Upper lobe of left lung (tissue), 6 donors: ENCODE measurements around the gene TBC1D9B. TPM values are rescaled to one million over a fixed set of nuclear protein-coding genes. Genes with fewer than 3 reads are reported as not detected.

Experiments
- ATAC-seq, 2 donors: fragments of 200-7000 bp; cut with Tn5 transposase; one replicate each; pipeline ENCODE4 v1.9.1; 2022; ENCODE audit warnings: mild to moderate bottlenecking in 2 of 2, moderate library complexity in 2 of 2; ENCODE audit not compliant: low FRiP score in 2 of 2
- DNase-seq, 2 donors: peaks; one replicate each; pipeline ENCODE4 v3.0.0-alpha.2; 2019 to 2020
- H3K27ac ChIP-seq, 4 donors: fragments of 200-600 bp; sonication (generic); one replicate each; pipeline ENCODE4 v1.5.1; 2016 to 2019
- H3K27me3 ChIP-seq, 4 donors: fragments of 200-600 bp; sonication (generic); one replicate each; pipeline ENCODE4 v1.5.1; 2017 to 2019
- H3K36me3 ChIP-seq, 4 donors: fragments of 200-600 bp; sonication (generic); one replicate each; pipeline ENCODE4 v1.5.1; 2016 to 2019
- H3K4me1 ChIP-seq, 4 donors: fragments of 200-600 bp; sonication (generic); one replicate each; pipeline ENCODE4 v1.5.1; 2018 to 2019
- H3K4me3 ChIP-seq, 4 donors: fragments of 200-600 bp; sonication (generic); one replicate each; pipeline ENCODE4 v1.5.1; 2017 to 2019; ENCODE audit warnings: mild to moderate bottlenecking in 2 of 4, moderate library complexity in 1 of 4
- H3K9me3 ChIP-seq, 4 donors: fragments of 200-600 bp; sonication (generic); one replicate each; pipeline ENCODE4 v1.5.1; 2018 to 2019
- EP300 ChIP-seq, 4 donors: sonication (generic); formaldehyde crosslinking; IDR thresholded peaks; one replicate each; pipeline ENCODE4 v1.5.1; 2017; ENCODE audit warnings: antibody characterized with exemption in 4 of 4, control low read depth in 2 of 4
- POLR2A ChIP-seq, 4 donors: fragments of 450-650 bp; IDR thresholded peaks; one replicate each; pipeline ENCODE4 v1.5.1; 2016 to 2017; ENCODE audit warnings: antibody characterized with exemption in 4 of 4, mild to moderate bottlenecking in 2 of 4
- POLR2AphosphoS5 ChIP-seq, 2 donors: sonication (generic); formaldehyde crosslinking; IDR thresholded peaks; one replicate each; pipeline ENCODE4 v1.5.1; 2017; ENCODE audit warnings: antibody characterized with exemption in 2 of 2
- WGBS, 2 donors: methylation state at CpG; one replicate each; pipeline ENCODE4 v1.1.5; 2017 to 2018; 5-methylcytosine and 5-hydroxymethylcytosine counted together
- total RNA-seq, 6 donors: library from RNA; depleted of rRNA in 4 of 6; stranded (reverse); fragments of >200 nt in 4 of 6; gene quantifications; one replicate each; pipeline versions ENCODE4 v1.1.0 to v1.2.1, GENCODE V29; 2016 to 2021
- TF ChIP-seq, protein P1 (sequence below), 6 experiments: fragments of 450-650 bp in 4 of 6; fragments of 200-600 bp in 2 of 6; sonication (generic) in 2 of 6; IDR thresholded peaks; one replicate each; pipeline ENCODE4 v1.5.1; 2016 to 2019; ENCODE audit warnings: antibody characterized with exemption in 6 of 6
- donor health status: DM: no; HTN: no; CAD: no; lungs with moderate emphysema.
- donor health status: DM: no; HTN: yes; CAD: no; lungs with severe emphysema.

Gene TBC1D9B
- total RNA-seq, 6 donors from 2014 or later: 66.4 to 228 (median 110) TPM

GRCh38 chr5:179902763-179903158 is 4.9 kb downstream of the TBC1D9B start:
- peaks cover 14 to 56% (median 44%) of the 10 kb centered on the region in 4 donors for H3K36me3 ChIP-seq

GRCh38 chr5:179901915-179902762 is 5.6 kb downstream of the TBC1D9B start:
- Histone ChIP-seq H3K4me1 (peaks cover 13 to 14% (median 13%) of the 10 kb centered on the region in 4 donors), H3K27ac (no peak overlapping the region), H3K36me3 (peaks cover 20 to 62% (median 50%) of the 10 kb centered on the region in 4 donors), H3K4me3 (no peak overlapping the region), H3K27me3 (no peaks in the 10 kb centered on the region), H3K9me3 (no peaks in the 10 kb centered on the region)
- ATAC-seq (no peak), DNase-seq (peak in 1 of 2 donors; percentile 46)
- TF ChIP-seq, protein P1, sequence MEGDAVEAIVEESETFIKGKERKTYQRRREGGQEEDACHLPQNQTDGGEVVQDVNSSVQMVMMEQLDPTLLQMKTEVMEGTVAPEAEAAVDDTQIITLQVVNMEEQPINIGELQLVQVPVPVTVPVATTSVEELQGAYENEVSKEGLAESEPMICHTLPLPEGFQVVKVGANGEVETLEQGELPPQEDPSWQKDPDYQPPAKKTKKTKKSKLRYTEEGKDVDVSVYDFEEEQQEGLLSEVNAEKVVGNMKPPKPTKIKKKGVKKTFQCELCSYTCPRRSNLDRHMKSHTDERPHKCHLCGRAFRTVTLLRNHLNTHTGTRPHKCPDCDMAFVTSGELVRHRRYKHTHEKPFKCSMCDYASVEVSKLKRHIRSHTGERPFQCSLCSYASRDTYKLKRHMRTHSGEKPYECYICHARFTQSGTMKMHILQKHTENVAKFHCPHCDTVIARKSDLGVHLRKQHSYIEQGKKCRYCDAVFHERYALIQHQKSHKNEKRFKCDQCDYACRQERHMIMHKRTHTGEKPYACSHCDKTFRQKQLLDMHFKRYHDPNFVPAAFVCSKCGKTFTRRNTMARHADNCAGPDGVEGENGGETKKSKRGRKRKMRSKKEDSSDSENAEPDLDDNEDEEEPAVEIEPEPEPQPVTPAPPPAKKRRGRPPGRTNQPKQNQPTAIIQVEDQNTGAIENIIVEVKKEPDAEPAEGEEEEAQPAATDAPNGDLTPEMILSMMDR (IDR thresholded peaks at IDR 0.05): no peak
- TF ChIP-seq POLR2A (IDR thresholded peaks at IDR 0.05) (no peak), POLR2AphosphoS5 (IDR thresholded peaks at IDR 0.05) (no peak), EP300 (IDR thresholded peaks at IDR 0.05) (no peak)
- 90 to 91% methylated on average over 9 to 15 of the region's 15 CpGs for WGBS, 2 donors

More at GRCh38 chr5:179902763-179903158, 4.9 kb downstream of the TBC1D9B start:
- Histone ChIP-seq H3K27me3 (no peaks in the 10 kb centered on the region), H3K4me3 (no peak overlapping the region), H3K4me1 (peaks cover 13 to 16% (median 13%) of the 10 kb centered on the region in 4 donors), H3K9me3 (no peaks in the 10 kb centered on the region), H3K27ac (no peak overlapping the region)
- DNase-seq (peak in 1 of 2 donors; percentile 49), ATAC-seq (no peak)
- 92 to 98% methylated on average over 6 to 7 of the region's 7 CpGs for WGBS, 2 donors
- TF ChIP-seq POLR2AphosphoS5 (IDR thresholded peaks at IDR 0.05): no peak
- TF ChIP-seq, protein P1 (IDR thresholded peaks at IDR 0.05): no peak
- no peak for TF ChIP-seq EP300 (IDR thresholded peaks at IDR 0.05)

DNA sequence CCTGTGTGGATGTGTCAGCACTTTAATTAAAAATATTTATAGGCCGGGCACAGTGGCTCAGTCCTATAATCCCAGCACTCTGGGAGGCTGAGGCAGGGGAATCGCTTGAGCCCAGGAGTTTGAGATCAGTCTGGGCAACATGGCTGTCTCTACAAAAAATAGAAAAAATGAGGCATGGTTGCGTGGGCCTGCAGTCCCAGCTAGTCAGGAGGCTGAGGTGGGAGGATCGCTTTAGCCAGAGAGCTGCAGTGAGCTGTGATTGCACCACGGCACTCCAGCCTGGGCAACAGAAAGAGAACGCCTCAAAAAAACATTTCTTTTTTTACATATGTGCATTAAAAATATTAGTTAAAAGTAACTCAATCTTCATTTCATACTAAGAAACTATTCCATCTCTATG is 6.2 kb downstream of the TBC1D9B start:
- DNase-seq (no peak), ATAC-seq (no peak)

GRCh38 chr5:179900711-179901110 is 7.0 kb downstream of the TBC1D9B start:
- Histone ChIP-seq H3K27ac (no peak overlapping the region), H3K27me3 (no peaks in the 10 kb centered on the region), H3K36me3 (peaks cover 20 to 76% (median 58%) of the 10 kb centered on the region in 4 donors), H3K4me3 (no peak overlapping the region), H3K4me1 (peaks cover 0 to under 1% (median 0%) of the 10 kb centered on the region in 4 donors), H3K9me3 (no peaks in the 10 kb centered on the region)
- TF ChIP-seq, protein P1 (IDR thresholded peaks at IDR 0.05): no peak
- TF ChIP-seq POLR2A (IDR thresholded peaks at IDR 0.05) (no peak), POLR2AphosphoS5 (IDR thresholded peaks at IDR 0.05) (no peak), EP300 (IDR thresholded peaks at IDR 0.05) (no peak)
- ATAC-seq: no peak
- 91 to 93% methylated on average over 13 of the region's 13 CpGs for WGBS, 2 donors
- peak in 1 of 2 donors; percentile 37 for DNase-seq

More for the DNA sequence above, 6.2 kb downstream of the TBC1D9B start:
- WGBS, 2 donors: 97 to 99% methylated on average over 6 of the region's 6 CpGs
- H3K4me3 ChIP-seq: no peak overlapping the region
- no peak overlapping the region for H3K27ac ChIP-seq
- peaks cover 20 to 69% (median 57%) of the 10 kb centered on the region in 4 donors for H3K36me3 ChIP-seq
- peaks cover 6 to 8% (median 7%) of the 10 kb centered on the region in 4 donors for H3K4me1 ChIP-seq
- no peaks in the 10 kb centered on the region for H3K9me3 ChIP-seq
- no peak for TF ChIP-seq POLR2AphosphoS5 (IDR thresholded peaks at IDR 0.05)
- TF ChIP-seq EP300 (IDR thresholded peaks at IDR 0.05): no peak
- no peak for TF ChIP-seq POLR2A (IDR thresholded peaks at IDR 0.05)
- no peaks in the 10 kb centered on the region for H3K27me3 ChIP-seq

GRCh38 chr5:179900206-179900605 is 7.5 kb downstream of the TBC1D9B start:
- 81 to 92% methylated on average over 9 of the region's 9 CpGs for WGBS, 2 donors
- no peaks in the 10 kb centered on the region for H3K27me3 ChIP-seq
- H3K36me3 ChIP-seq: peaks cover 20 to 82% (median 60%) of the 10 kb centered on the region in 4 donors
- ATAC-seq (no peak), DNase-seq (no peak)
- TF ChIP-seq, protein P1 (IDR thresholded peaks at IDR 0.05): no peak
- TF ChIP-seq POLR2A (IDR thresholded peaks at IDR 0.05) (no peak), POLR2AphosphoS5 (IDR thresholded peaks at IDR 0.05) (no peak), EP300 (IDR thresholded peaks at IDR 0.05) (no peak)
- H3K4me1 ChIP-seq: no peaks in the 10 kb centered on the region
- no peak overlapping the region for H3K27ac ChIP-seq
- H3K4me3 ChIP-seq: no peak overlapping the region
- no peaks in the 10 kb centered on the region for H3K9me3 ChIP-seq
